AML-193 (cell line): ENCODE results near the gene PRR5L.
"Not testable (repeated sequence)": the region's sequence is repeated elsewhere in the genome, so short reads cannot be mapped to it uniquely, and the experiment has no call there.

Experiments
- DNase-seq, 2 experiments: peaks; one replicate each; lab custom pipeline; 2025; lab: John Stamatoyannopoulos, UW

Gene PRR5L

DNA sequence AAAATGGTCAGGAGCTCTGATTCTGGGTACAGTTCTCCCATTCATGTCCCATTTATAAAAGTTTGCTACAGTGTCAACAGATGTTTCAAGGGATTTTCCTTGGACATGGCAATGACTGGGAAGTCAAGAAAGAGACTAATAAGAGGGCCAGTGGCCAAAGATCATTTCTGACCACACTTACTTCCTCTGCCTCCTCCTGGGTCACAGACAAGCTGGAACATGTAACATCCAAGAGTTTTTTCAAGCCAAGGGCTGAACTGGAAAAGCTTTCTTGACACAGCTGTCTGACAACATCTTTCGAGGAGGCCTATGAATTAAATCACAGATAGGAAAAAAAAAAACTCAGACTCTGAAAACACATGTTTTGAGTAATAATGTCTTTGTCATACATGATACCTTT lies 15.6 kb upstream of the PRR5L start:
- no peak for DNase-seq

DNA sequence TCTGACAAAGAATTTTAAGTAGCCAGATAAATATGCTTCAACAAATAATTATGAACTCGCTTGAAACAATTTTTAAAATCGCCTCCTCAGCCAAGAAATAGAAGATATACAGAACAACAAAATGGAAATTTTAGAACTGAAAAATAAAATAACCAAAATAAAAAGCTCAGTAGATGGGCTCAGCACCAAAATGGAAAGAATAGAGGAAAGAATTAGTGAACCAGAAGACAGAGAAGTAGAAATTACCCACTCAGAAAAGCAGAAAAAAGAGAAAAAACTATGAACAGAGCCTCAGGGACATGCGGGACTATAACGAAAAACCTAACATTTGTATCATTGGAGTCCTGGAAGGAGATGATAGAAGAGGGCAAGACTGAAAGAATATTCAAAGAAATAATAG lies 14.2 kb upstream of the PRR5L start:
- DNase-seq: no peak

DNA sequence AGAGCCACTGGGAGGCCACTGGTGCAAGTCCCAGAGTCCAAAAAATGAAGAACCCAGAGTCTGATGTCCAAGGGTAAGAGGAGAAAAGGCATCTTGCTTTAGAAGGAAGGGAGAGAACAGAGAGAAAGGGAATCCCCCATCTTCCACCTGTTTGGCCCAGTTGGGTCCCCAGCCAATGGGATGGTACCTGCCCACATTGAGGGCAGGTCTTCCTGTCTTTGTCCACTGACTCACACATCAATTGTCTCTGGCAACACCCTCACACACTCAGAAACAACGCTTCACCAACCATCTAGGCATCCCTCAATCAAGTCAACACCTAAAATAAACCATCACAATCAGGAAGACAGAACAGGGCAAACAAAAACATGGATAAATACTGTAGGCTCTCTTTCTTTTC lies 13.2 kb upstream of the PRR5L start:
- DNase-seq: no peak

DNA sequence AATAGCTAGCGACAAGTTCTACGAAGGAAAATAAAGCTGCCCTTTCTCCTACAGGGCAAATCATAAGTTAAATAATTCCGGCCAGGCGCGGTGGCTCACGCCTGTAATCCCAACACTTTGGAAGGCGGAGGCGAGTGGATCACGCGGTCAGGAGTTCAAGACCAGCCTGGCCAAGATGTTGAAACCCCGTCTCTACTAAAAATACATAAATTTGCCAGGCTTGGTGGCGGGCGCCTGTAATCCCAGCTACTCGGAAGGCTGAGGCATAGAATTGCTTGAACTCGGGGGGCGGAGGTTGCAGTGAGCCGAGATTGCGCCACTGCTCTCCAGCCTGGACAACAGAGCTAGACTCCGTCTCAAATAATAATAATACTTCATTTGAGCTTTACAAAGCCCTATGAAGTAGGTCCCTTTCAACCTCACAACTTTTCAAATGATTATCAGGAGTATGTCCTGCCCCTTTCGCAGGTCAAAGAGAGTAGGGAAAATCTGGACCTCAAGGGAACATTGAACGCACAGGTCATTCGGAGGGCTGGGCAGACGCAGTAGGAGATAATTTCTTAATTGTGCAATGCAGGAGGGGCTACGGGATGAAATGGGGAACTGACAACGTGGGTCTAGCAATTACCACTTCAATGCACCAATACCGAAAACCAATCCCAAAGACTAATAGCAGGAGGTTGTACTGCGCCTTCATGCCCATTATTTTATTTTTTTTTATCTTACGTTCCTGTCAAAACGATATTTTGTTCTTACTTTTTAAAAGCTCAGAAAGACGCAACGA lies 7.5 kb upstream of the PRR5L start:
- peak; percentile 74 to 77 for DNase-seq

DNA sequence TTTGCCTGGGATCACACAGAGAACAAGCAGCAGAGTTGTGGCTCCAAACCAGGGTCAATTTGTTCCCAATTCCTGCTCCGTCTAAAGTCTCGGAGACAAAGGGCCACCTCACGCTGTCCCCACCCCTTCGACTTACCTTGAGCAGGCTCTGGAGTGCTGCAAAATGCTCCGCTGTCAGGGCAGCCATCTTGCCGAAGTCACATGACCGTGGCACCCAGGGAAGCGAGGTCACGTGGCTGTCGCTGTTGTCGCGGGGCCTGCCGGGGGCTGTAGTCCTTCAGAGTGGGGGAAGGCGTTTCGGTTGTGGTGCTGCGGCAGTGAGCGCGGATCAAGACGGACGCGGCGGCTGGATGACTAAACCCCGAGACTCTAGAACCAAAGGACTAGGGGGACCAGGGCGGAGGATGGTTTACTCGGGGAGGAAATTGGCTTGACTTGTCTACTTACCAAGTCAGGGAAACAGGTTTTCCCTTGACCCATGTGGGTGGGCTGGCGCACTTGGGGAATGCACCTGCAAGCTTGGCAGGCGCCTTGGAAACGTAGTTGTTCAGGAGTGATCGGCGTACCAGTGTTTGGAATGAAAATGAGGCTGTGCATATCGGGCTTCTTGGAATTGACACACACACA lies 6.7 kb upstream of the PRR5L start, which contains the start of gene COMMD9:
COMMD9 (minus strand) TSS at position 199 of the 627 bp plus-strand sequence; CDS start at position 187, 12 bp downstream.
- peak; percentile 91 to 92 for DNase-seq

DNA sequence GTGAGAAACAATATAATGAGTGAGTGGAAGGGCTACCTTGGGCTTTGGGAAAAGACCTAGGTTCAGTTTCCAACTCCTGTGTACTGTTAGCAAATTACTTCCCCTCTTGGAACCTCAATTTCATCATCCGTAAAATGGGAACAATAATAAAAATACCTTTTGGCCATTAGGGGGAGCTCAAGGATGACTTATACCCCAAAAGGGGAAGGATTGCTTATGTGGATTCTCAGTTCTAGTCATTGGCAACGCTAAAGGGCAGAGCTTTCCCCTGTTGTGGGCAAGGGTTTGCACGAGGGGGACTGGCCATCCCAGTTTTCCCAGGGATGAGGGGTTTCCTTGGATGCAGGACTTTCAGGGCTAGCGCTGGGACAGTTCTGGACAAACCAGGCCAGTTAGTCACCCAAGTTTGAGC lies 3.8 kb upstream of the PRR5L start:
- DNase-seq: peak; percentile 66 to 71

DNA sequence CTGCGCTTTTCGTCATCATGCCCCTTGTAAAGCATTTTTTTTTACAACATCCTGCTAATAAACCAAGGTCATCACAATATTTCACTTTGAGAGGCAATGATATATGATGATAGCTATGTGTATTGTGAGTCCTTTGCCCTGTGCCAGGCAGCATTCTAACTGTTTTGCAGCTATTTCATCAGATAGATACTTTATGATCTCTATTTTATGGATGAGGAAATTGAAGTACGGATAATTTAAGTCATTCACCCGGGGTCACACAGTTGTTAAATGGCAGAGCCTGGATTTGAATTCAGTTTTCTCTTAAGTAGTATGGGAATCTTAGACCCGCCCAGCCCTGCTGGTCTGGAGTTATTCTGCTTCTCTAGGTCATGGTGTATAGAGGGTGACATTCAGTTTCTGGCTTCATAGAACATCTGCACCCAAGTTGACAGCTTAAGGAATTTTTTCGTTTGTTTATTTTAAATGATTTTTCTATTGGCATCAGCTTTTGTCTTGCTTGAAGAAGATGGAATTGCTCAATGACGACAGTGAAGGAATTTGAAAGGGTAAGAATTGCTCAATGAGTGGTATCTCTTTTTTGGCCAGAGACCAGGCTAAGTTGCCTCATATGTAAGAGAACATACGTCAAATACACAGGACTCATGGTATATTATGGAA lies 926 bp downstream of the PRR5L start:
- peak; percentile 80 to 81 for DNase-seq

DNA sequence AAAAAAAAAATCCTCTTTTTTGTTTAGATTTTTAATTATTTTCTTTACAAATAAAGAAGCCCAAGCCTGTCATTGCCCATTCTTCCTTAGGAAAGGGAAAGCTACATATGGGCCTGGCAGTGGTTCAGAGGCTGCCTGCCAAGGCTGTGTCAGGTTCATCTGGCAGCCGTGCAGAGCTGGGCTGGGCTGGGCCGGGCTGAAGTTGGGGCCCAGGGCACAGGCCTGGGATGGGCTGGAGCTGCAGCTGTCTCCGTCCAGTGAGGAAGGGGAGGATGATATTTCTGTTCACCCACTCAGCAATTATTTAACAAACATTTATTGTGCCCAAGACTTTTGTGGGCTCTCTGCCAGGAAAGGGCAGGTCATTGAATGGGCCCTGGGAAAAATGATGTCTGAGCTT lies 4.6 kb downstream of the PRR5L start:
- DNase-seq: no peak

DNA sequence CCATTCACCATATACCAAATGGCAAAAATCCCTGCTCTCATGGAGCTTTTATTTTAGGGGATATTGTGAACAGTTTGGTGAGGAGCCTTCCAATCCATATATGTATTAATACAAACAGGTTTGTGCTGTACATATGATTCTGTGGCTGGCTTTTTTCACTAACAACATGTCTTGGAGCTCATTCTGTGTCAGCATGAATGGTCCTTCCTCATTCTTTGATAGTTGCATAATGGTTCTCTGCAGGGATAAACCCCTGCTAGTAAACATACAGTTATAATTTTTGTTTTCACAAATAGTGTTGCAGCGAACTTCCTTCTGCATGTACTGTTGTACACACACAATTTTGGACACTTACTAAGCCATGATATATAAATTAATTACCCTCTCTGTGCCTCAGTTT lies 8.3 kb downstream of the PRR5L start:
- peak; percentile 39 to 54 for DNase-seq

DNA sequence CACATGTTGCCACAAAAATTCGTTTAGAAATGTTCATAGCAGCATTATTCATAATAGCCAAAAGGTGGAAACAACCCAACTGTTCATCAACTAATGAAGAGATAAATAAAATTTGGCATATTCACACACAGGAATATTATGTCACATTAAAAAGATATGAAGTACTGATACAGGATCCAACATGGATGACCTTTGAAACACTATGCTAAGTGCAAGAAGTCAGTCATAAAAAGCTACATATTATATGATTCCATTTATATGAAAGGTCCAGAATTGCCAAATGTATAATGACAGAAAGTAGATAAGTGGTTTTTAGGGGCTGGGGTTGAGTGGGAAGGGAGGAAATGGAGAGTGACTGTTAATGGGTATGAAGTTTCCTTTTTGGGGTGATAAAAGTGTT lies 9.0 kb downstream of the PRR5L start:
- DNase-seq: no peak

DNA sequence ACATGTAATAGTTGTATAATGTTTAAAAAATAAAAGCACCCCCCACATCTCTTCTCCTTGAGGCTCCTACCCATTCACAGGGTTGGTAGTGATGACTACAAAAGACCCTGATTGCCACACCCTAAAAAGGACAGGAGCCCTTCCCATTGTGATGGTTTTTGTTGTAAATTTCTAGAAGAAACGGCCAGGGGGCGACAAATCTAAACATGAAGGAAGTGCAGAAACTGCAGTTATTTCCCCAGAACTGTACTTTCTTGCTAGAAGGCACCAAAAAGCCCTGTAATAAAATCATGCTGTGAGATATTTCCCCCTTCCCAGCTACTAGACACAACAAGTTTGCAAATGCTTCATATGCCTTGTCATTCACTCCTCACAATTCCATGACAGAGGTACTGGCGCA lies 10.8 kb downstream of the PRR5L start:
- peak; percentile 51 to 57 for DNase-seq

DNA sequence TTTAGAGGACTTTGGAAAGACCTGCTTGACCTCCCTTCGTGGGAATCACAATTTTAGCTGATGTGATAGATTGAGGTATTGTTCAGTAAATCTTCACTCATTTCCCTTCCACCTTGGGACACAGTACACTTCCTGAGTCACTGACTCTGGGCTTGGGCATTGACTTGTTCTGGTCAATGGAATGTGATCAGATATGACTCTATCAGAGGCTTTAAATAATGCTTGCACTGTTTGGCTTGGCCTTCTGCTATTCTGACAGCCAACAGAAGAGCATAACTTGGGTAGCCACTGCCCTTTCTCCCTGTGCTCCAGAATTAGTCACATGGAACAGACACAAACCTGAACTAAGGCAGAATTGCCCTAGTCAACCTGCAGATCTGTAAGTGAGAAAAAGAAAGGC lies 12.5 kb downstream of the PRR5L start:
- DNase-seq: no peak

DNA sequence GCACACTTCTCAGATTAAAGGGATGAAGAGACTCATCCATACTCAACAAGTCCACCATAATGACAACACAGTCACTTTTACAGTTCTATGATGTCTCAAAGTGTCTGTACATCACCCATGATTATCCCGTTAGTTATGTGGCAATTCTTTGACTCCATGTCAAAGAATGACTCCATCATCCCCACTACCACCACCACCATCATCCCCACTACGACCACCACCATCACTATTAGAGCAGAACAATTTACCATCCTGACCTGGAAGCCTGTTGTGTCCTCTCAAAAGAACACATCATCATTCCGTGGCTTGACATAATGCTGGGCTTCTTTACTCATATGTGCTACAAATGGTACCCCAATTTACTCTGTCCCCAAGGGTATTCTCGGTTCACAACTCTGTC lies 13.7 kb downstream of the PRR5L start:
- no peak for DNase-seq

DNA sequence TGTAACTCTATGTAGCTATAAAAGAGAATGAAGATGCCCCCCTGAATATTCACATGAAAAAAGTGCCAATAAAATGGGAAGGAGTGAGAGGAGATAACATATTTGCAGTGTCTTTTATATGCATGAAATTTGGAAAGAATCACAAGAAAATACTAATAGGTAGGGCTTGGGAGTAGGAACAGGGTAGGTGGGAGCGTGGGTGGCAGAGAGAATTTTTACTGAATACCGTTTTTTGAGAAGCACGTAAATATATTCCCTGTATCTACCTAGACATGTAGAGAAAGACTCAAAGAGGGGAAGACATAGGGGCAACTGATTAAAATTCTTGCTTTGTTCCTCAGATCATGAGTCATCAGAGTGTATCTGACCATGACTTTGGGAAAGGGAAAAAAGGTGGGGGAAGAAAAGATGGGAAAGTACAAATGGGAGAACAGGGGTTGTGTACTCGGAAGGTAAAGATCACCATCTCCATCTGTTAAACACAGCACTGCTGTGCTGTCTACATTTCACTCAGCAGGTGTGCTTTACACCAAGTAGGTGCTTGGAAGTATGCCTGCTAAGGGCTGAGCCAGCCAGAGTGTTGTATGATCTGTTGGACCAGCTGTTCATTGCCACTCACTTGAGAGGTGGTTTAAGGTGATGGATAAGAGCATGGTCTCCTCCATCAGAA lies 16.0 kb downstream of the PRR5L start:
- DNase-seq: no peak

DNA sequence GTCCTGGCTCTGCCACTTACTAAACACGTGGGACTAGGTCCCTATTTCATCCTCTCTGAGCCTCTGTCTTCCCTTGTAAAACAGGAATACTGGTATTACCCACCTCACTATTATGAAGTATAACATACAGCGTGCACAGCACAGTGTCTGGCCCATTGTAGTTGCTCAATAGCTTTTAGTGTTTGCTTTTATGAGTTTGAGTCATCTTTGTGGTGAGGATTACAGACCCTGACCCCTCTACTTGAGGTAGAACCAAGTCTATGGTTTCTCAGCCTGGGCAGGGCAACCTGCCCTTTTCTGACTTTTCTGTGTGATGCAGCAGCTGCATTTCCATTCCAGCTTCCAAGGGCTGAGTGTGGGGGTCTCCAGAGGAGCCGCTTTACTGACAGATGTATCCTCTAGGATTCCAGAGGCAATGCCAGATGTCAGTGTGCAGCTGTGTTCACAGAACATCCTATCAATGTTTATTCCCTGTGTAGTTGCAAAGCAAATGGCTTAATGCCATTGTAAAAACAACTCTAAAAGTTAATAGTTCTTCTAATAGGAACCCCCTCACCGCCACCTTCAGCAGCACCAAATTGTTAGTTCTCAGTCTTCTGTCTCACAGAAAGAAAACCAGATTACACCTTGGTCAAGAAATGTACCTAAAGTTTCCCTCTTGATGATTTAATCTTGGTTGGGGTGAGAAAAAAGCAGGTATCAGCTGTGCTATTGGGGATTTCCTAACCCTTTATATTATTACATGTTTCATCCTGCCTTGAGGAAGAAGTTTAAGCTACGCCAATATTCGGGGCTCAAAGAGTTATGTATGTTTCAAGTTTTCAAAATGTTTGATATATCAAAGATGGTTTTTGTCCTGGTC lies 16.8 kb downstream of the PRR5L start:
- DNase-seq: peak in 1 of 2 experiments; percentile 3

DNA sequence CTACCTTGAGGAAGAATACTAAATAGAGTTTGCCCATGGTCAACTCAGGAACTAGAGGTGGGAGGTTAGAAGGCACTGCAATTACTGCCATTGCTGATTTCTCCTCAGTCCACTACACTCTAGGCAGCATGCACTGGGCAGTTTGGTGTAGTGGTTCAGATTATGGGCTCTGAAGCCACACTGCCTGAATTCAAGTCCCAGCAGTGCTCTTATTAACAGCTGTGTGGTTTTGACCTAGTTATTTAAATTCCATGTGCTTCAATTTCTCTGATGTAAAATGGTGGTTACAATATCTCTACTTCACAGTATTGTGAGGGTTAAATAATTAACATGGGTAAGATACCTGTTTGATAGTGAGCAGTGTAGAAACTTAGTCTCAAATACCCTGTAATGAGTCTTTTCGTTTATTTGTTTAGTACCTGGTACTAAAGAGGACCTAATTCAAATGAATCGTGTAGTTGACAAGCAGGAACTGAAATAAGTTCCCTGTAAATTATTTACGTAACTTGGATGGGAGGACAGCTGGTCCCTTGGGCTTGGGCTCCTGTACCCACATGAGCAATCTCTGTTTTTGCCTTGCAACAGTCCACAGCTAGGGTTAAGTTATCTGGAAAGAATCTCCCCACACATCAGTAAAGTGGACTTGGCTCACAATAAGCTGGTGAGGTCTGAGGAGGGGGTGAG lies 17.8 kb downstream of the PRR5L start:
- no peak for DNase-seq

DNA sequence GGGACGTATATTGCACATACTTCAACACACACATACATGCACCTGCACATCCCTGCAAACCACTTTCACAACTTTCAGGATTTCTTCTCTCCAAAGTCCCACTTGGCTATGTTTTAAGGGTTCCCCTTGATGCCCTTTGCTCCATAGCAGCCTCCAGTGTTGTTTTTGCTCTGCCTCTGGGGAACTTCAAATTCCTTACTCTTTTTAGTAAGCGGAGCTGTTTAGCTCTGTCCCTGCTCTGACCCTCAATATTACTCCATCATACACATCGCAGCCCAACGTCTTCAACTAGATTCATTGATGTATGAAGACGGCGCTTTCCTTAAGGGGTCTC lies 18.3 kb downstream of the PRR5L start:
- DNase-seq: no peak

DNA sequence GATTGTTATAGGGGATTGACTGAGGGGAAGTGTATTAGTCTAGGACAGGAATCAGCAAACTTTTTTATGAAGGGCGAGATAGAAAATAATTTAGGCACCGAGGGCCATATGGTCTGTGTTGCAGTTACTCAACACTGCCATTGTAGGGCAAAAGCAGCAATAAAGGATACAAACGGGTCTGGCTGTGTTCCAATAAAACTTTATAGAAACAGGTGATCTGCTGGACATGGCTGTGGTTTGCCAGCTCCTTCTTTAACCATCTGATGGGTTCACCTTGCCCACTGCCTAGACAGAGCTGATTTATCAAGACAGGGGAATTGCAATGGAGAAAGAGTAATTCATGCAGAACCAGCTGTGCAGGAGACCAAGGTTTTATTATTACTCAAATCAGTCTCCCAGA lies 20.0 kb downstream of the PRR5L start:
- no peak for DNase-seq

DNA sequence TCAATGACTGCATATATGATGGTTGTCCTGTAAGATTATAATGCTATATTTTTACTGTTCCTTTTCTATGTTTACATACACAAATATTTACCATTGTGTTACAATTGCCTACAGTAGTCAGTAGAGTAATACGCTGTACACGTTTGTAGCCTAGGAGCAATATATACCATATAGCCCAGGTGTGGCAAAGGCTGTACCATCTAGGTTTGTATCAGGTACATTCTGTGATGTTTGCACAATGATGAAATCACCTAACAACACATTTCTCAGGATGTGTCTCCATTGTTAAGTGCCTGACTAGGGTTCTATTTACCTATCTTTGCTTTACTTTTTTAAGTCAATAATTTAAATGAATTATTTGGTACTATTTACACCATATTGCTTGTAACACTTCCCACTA lies 21.9 kb downstream of the PRR5L start:
- DNase-seq: no peak

DNA sequence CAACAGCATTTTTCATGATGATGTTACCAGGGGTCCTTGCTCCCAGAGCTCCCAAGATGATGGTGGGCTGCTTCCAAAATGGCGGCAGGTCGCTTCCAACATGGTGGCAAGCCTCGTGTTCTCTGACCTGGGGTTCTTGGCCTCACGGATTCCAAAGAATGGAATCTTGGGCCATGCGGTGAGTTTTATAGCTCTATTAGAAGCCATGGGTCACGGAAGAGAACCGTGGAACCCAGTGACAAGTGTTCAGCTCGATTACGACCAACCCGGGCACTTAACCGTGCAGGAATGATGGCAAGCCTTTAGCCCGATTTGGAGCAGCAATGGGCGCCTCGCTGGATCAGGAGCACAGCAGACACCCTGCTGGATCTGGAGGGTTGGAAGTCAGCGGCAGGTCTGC lies 28.9 kb downstream of the PRR5L start:
- DNase-seq: not testable (repeated sequence)

DNA sequence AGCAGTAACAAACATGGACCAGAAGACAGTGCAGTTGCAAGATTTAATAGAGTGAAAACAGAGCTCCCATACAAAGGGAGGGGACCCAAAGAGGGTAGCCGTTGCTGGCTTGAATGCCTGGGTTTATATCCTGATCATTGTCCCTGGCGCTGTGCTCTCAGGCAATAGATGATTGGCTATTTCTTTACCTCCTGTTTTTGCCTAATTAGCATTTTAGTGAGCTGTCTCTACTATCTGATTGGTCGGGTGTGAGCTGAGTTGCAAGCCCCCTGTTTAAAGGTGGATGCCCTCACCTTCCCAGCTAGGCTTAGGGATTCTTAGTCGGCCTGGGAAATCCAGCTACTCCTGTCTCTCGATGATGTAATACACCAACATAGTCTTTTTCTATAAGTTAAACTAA lies 29.3 kb downstream of the PRR5L start:
- not testable (repeated sequence) for DNase-seq
